Right lobe of liver (tissue), 6 donors: Measurements from ENCODE around the gene ARHGEF7. TPM values are rescaled to one million over a fixed set of nuclear protein-coding genes. Genes with fewer than 3 reads are reported as not detected.
A peak's percentile ranks its signal among the peaks of the same experiment; 100 is the strongest.

ENCODE experiments used
- ATAC-seq, 4 donors: fragments of 200-7000 bp; cut with Tn5 transposase; one replicate each; pipeline ENCODE4 v1.9.1; 2020; ENCODE audit warnings: mild to moderate bottlenecking in 4 of 4, moderate library complexity in 4 of 4
- DNase-seq, 3 donors: peaks; one replicate each; pipeline ENCODE4 v3.0.0-alpha.2; 2020
- H3K27ac ChIP-seq, 3 donors: fragments of 200-600 bp; one replicate each; pipeline ENCODE4 v1.8.0; 2022
- H3K27me3 ChIP-seq, 2 donors: fragments of 200-600 bp; one replicate each; pipeline ENCODE4 v1.8.0; 2022
- H3K36me3 ChIP-seq, 4 donors: fragments of 200-600 bp; sonication (generic) in 1 of 4; one replicate each; pipeline versions ENCODE4 v1.5.1 to v1.8.0; 2017 to 2022; ENCODE audit warnings: control low read depth in 1 of 4
- H3K4me1 ChIP-seq, 4 donors: fragments of 200-600 bp; sonication (generic) in 1 of 4; one replicate each; pipeline versions ENCODE4 v1.5.1 to v1.8.0; 2017 to 2022; ENCODE audit warnings: control low read depth in 1 of 4
- H3K4me3 ChIP-seq, 3 donors: fragments of 200-600 bp; one replicate each; pipeline ENCODE4 v1.8.0; 2022
- H3K9me3 ChIP-seq, 4 donors: fragments of 200-600 bp; sonication (generic) in 1 of 4; one replicate each; pipeline versions ENCODE4 v1.5.1 to v1.8.0; 2017 to 2022; ENCODE audit warnings: control low read depth in 1 of 4
- POLR2A ChIP-seq: fragments of 450-650 bp; IDR thresholded peaks from one replicate; pipeline ENCODE4 v1.6.1; 2017; ENCODE audit warnings: antibody characterized with exemption, mild to moderate bottlenecking
- WGBS: methylation state at CpG from one replicate; pipeline ENCODE4 v1.1.6; 2018; ENCODE audit warnings: low coverage, low lambda C conversion rate; ENCODE audit not compliant: insufficient coverage; ENCODE audit errors: missing lambda C conversion rate; 5-methylcytosine and 5-hydroxymethylcytosine counted together
- intact Hi-C, 2 donors: fragments of 100-400 bp; cut with DNase I; formaldehyde crosslinking; loops; one replicate each; pipeline versions ENCODE4 v1.11.2 to v1.14.1; 2022
- total RNA-seq, 6 experiments: library from RNA; depleted of rRNA in 2 of 6; stranded (reverse); fragments of >200 nt in 2 of 6; fragmentation: NEBNext Ultra II Directional in 3 of 6; extraction: Animal tissue kit (Norgen Biotek cat#: 25700) in 3 of 6; gene quantifications; one replicate each; pipeline versions ENCODE4 v1.1.0 to v1.2.4, GENCODE V29; 2016 to 2023
- TF ChIP-seq, protein P1 (sequence below), 4 donors: fragments of 200-600 bp in 3 of 4; fragments of 450-650 bp in 1 of 4; IDR thresholded peaks; one replicate each; pipeline versions ENCODE4 v1.5.1 to v1.8.0; 2016 to 2022; ENCODE audit warnings: antibody characterized with exemption in 4 of 4, mild to moderate bottlenecking in 2 of 4
- donor health status: DM: no; HTN: yes; CAD: no.
- donor health status: DM: no; HTN: no; CAD: no.
- donor health status: DM: no; HTN: no; CAD: no.
- donor health status: DM: no; HTN: yes; CAD: no.
- donor health status: DM: no; HTN: yes; CAD: no.

Gene ARHGEF7
- total RNA-seq, 6 experiments from 2014 or later, result 22.0 to 40.1 (median 33.8) TPM

- no peak for DNase-seq
- Histone ChIP-seq H3K27me3 (no peaks in the 10 kb centered on the region), H3K4me3 (no peak overlapping the region), H3K9me3 (no peaks in the 10 kb centered on the region), H3K27ac (no peak overlapping the region), H3K4me1 (peaks cover 0 to 29% (median 4%) of the 10 kb centered on the region in 4 donors), H3K36me3 (no peaks in the 10 kb centered on the region)
- peak in 1 of 4 donors; percentile 3 for ATAC-seq
- 83% methylated on average over 6 of the region's 12 CpGs for WGBS
- intact Hi-C loops, result no loop called here
- TF ChIP-seq, protein P1, sequence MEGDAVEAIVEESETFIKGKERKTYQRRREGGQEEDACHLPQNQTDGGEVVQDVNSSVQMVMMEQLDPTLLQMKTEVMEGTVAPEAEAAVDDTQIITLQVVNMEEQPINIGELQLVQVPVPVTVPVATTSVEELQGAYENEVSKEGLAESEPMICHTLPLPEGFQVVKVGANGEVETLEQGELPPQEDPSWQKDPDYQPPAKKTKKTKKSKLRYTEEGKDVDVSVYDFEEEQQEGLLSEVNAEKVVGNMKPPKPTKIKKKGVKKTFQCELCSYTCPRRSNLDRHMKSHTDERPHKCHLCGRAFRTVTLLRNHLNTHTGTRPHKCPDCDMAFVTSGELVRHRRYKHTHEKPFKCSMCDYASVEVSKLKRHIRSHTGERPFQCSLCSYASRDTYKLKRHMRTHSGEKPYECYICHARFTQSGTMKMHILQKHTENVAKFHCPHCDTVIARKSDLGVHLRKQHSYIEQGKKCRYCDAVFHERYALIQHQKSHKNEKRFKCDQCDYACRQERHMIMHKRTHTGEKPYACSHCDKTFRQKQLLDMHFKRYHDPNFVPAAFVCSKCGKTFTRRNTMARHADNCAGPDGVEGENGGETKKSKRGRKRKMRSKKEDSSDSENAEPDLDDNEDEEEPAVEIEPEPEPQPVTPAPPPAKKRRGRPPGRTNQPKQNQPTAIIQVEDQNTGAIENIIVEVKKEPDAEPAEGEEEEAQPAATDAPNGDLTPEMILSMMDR (IDR thresholded peaks at IDR 0.05), result no peak
- no peak for TF ChIP-seq POLR2A
These were observed 91.0 kb downstream of the ARHGEF7 start for GRCh38 chr13:111206148-111206547.

DNA sequence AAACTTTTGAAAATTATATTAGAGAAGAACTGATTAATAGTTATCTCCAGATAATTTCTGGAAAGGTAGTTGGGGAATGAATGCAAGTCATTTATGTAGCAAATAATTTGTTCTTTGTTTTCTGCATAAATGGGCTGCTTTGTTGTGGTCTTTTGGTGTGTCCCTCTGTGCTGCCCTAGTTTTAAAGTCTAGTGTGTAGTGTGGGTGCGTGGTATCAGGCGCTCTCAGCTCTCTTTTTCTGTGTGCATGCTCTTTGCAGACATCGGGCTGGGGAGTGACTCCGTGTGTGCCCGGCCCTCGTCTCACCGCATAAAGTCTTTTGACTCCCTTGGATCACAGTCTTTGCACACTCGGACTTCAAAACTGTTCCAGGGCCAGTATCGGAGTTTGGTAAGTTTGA lies 94.5 kb downstream of the ARHGEF7 start:
- 81% methylated on average over 7 of the region's 9 CpGs for WGBS
- intact Hi-C loops, result loop anchor here in 1 of 2 donors (10.0 kb wide), 1 partner anchor 45 kb away; no protein-coding TSS in a partner anchor

DNA sequence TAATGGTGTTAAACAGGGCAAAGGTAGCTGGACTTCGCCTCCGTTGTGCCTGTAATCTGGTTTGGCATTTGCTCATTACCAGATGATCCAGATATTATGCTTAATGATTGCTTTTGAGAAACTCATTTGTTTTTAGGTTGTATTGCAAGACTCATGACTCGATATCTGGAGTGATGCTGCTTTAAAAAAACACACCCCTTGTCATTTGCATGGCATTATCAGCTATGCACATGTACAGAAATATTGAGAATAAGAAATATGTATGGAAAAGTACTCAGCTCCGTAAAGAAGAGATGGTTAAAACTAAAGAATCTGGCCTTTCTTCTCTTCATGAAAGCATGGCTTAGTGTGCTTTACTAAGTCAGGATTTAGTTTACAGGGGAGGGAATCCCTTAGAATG lies 95.0 kb downstream of the ARHGEF7 start:
- TF ChIP-seq POLR2A, result no peak
- TF ChIP-seq, protein P1 (IDR thresholded peaks at IDR 0.05), result no peak
- DNase-seq (no peak), ATAC-seq (no peak)
- Histone ChIP-seq H3K4me3 (no peak overlapping the region), H3K36me3 (no peaks in the 10 kb centered on the region), H3K27ac (no peak overlapping the region), H3K9me3 (no peaks in the 10 kb centered on the region), H3K27me3 (no peaks in the 10 kb centered on the region), H3K4me1 (peaks cover 0 to 16% (median 5%) of the 10 kb centered on the region in 4 donors)
- 62% methylated on average over 4 of the region's 4 CpGs for WGBS
- intact Hi-C loops, result loop anchor here in 1 of 2 donors (10.0 kb wide), 1 partner anchor 45 kb away; no protein-coding TSS in a partner anchor

More for the DNA sequence above, 94.5 kb downstream of the ARHGEF7 start:
- TF ChIP-seq POLR2A, result no peak
- TF ChIP-seq, protein P1 (IDR thresholded peaks at IDR 0.05), result no peak
- no peak for ATAC-seq
- H3K4me3 ChIP-seq, result no peak overlapping the region
- no peaks in the 10 kb centered on the region for H3K36me3 ChIP-seq
- DNase-seq, result no peak
- no peaks in the 10 kb centered on the region for H3K9me3 ChIP-seq
- no peaks in the 10 kb centered on the region for H3K27me3 ChIP-seq
- peaks cover 0 to 17% (median 5%) of the 10 kb centered on the region in 4 donors for H3K4me1 ChIP-seq
- H3K27ac ChIP-seq, result no peak overlapping the region

DNA sequence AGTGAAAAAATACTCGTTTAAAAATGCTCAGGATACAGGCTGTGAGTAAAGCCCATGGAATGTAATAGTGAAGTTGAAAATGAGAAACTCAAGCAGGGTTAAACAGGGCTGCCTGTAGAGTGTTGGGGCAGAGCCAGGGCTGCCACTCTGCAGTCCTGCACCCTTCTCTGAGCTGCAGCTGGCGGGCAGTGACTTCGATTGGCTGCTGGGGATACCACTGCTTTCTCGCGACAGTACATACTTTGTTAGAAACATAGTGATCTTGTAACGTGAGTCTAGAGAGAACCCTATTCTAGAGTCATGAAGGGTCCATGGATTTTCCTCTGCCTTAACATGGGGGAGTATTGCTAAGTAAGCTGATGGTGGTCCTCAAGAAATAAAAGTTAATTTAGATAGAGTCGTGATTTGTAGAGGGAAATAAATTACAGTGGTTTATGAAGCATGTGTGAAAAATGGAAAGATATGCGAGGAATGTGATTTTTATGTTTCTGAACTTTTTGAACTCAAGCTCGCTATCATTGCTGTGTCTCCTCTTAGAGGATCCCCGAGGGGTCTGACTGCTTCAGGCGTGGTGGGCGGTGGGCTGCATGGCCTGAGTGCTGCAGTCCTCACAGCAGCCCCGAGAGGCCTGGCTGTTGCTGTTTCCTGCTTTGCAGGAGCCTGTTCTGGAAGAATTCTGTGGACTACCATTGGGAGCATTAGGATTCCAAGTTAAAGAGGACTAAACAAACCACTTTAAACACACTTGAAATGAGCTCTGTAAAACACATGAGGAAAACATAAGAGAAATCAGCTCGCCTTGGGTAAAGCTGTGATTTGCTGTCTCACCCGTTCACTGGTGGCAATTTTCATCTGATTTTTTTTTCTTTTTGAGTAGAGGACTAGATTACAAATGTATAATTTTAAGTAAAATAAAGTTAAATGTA lies 95.7 kb downstream of the ARHGEF7 start:
- Histone ChIP-seq H3K4me1 (peaks cover 0 to 16% (median 5%) of the 10 kb centered on the region in 4 donors), H3K4me3 (no peak overlapping the region), H3K27me3 (no peaks in the 10 kb centered on the region), H3K9me3 (no peaks in the 10 kb centered on the region), H3K36me3 (no peaks in the 10 kb centered on the region), H3K27ac (no peak overlapping the region)
- intact Hi-C loops, result loop anchor here in 1 of 2 donors (10.0 kb wide), 1 partner anchor 46 kb away; no protein-coding TSS in a partner anchor
- DNase-seq (no peak), ATAC-seq (peak in 1 of 4 donors; percentile 20)
- TF ChIP-seq, protein P1 (IDR thresholded peaks at IDR 0.05), result no peak
- no peak for TF ChIP-seq POLR2A
- WGBS, result 64% methylated on average over 15 of the region's 15 CpGs
